HL-60/S4 treated with phorbol 12-myristate 13-acetate at 8.2 ng/mL for 4 days and 3 days (cell line): ENCODE data around the gene CLEC2A.
"Not testable (repeated sequence)": the region's sequence is repeated elsewhere in the genome, so short reads cannot be mapped to it uniquely, and the experiment has no call there.

Source experiments
- in situ Hi-C: fragments of 300-500 bp; cut with MboI; formaldehyde crosslinking; loops from 2 replicates; pipeline ENCODE4 v1.15.0; 2022; ENCODE audit warnings: low sequenced_read_pairs

Gene CLEC2A

GRCh38 chr12:9932270-9932669 is at the start of gene CLEC2A:
TSS of gene CLEC2A (minus strand) at chr12:9932370. CDS start at chr12:9932329, 41 bp downstream.
- in situ Hi-C loops, result no loop called here

GRCh38 chr12:9980126-9980525 is 48.0 kb upstream of the CLEC2A start:
- in situ Hi-C loops, result no loop called here

DNA sequence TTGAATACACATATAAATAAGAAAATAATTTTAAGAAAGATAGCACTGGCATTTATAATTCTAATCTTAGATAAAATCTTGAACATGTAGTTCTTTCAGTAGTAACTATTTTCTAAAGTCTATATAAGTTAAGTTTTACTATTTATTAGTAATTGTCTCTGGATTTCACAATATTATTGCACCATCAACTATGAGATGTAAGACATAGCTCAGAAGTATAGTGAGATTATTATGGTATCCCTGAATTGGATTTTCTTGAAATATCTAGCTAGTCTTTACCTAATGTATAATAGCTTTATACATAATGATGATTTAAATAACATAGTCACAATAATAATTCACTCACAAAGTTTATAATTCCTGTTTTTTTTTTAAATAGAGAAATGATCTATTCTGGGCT is 45.7 kb upstream of the CLEC2A start:
- in situ Hi-C loops, result no loop called here

GRCh38 chr12:9976626-9977025 is 44.5 kb upstream of the CLEC2A start:
- in situ Hi-C loops, result not testable (repeated sequence)

DNA sequence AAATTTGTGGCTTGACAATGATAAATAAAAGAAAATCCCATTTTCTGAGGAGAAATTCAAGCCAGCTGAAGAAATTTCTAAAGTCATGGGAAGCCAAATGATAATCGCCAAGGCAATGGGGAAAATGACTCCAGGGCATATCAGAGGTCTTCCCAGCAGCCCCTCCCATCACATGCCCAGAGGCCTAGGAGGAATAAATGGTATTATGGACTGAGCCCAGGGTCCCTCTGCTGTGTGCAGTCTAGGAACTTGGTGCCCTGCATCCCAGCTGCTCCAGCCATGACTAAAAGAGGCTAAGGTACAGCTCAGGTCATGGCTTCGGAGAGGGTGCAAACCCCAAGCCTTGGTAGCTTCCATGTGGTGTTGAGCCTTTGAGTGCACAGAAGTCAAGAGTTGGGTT is 43.4 kb upstream of the CLEC2A start:
- in situ Hi-C loops, result no loop called here

GRCh38 chr12:9974731-9975130 is 42.6 kb upstream of the CLEC2A start:
- in situ Hi-C loops, result not testable (repeated sequence)

GRCh38 chr12:9973949-9974348 is 41.8 kb upstream of the CLEC2A start:
- in situ Hi-C loops, result no loop called here

GRCh38 chr12:9971181-9971580 is 39.0 kb upstream of the CLEC2A start, which contains the start of gene CLEC12A:
TSS of gene CLEC12A (plus strand) at chr12:9971409. CDS start at chr12:9971597, 188 bp downstream.
- in situ Hi-C loops, result no loop called here

DNA sequence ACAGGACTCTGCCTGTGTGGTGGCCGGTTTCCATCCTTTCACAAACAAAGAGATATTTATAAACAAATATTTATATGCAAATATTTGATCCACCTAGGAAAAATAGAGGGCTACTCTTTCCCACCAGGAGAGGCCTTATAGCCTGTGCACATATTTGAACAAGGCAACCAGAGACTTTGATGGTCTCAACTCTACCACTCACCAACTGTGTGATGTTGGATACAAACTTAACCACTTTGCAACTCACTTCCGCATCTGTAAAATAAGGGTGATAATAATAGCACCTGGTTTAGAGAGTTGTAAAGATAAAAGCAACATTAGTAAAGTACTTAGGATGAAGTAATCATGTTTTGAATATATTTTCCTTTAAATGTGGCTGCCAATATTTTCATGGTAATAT is 37.5 kb upstream of the CLEC2A start:
- in situ Hi-C loops, result no loop called here

GRCh38 chr12:9961901-9962300 is 29.7 kb upstream of the CLEC2A start:
- in situ Hi-C loops, result no loop called here

GRCh38 chr12:9961106-9961505 is 28.9 kb upstream of the CLEC2A start:
- in situ Hi-C loops, result no loop called here

DNA sequence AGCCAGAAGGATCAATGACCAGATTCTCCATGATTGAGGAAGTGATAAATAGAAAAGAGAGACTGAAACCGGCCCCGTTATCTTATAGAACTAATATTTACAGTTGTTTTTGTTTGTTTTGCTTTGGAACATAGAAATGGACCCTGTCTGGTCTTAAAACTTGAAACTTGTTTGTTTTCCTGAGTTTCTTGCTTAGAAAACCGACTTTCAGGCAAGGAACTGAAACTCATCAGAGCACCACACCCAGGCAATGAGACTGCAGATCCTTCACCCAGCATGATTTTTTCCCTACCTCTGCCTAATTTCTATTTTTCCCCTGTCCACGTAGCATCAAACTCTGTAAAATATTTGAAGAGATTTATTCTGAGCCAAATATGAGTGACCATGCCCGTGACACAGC is 28.4 kb upstream of the CLEC2A start:
- in situ Hi-C loops, result no loop called here

DNA sequence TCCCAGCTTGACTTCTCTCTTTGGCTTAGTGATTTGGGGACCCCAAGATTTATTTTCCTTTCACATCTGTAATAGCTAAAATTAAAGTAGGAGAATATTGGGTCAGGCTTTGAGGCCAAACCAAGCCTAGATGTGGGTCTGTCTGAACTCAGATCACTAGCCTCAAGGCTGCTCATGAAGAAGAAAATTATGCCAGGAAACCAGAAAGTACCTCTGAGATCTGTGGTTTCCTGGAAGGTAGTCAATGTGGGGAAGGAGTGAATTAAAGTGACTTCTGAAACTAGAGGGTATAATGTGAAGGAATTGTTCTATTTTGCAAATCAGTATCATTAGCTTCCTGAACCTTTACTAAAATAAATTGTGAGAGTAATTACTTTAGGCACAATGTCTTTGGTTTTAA is 25.7 kb upstream of the CLEC2A start:
- in situ Hi-C loops, result no loop called here

- in situ Hi-C loops, result not testable (repeated sequence)
Observed at GRCh38 chr12:9952954-9953729, 21.0 kb upstream of the CLEC2A start.

- in situ Hi-C loops, result no loop called here
Observed at GRCh38 chr12:9951026-9951675, 19.0 kb upstream of the CLEC2A start.

DNA sequence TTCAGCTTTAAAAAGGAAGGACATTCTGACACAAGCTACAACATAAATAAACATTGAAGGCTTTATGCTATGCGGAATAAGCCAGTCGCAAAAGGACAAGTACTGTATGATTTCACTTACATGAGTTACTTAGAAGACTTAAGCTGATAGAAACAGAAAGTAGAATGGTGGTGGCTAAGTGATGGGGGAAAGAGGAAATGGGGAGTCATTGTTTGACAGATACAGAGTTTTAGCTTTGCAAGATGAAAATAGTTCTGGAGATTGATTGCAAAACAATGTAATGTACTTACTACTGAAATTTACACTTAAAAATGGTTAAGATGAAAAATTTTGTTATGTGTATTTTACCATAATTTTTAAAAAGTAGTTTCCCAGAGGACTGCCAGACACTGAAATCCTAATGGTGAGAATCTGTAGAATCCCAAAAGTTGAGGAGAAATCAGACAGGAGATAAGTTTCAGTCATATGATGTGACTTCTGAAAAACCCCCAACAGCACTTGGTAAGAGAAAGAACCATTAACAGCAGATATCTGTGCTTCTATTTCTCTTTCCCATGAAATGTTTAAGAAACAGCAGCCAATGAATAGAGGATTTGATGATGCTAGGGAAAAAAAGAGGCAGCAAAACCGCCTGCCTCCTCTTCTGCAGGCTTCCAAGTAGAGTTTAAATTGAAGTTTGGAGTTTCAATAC is 16.6 kb upstream of the CLEC2A start:
- in situ Hi-C loops, result no loop called here

GRCh38 chr12:9947674-9948073 is 15.5 kb upstream of the CLEC2A start:
- in situ Hi-C loops, result no loop called here

DNA sequence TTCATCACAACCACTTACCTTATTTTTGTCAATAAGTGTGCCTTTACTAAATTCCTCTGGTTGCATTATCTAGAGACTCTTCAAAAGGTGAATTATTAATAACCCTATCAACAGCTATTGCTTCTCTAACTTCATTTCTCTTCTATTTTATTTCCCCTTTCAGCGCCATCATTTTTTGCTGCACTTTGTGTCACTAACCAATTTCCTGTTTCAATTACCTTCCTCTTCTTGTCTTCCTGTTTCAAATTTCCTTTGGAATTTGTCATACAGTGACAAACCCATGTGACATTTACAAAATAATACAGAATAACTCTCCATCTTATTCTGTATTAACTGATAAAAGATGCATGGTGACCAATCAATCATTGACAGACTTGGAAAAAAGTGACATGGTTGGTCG is 12.2 kb upstream of the CLEC2A start:
- in situ Hi-C loops, result no loop called here

GRCh38 chr12:9943240-9943639 is 11.1 kb upstream of the CLEC2A start:
- in situ Hi-C loops, result no loop called here

DNA sequence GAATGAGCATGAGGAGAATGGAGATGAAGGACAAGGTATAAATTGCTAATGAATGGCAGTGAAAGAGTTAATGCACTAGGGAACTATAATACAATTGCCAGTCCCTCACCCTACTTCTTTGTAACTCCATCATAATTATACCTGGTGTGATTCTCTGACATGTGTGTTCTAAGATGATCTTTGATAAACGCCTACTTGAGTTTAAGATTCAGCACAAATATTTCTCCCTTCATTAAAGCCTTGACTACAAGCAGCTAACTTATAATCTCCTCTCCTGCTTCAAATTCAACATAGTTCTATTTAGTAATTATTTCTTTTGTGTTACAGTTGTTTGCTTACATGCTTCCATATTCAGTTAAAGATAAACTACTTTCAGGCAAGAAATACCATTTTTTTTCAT is 9.7 kb upstream of the CLEC2A start:
- in situ Hi-C loops, result no loop called here

DNA sequence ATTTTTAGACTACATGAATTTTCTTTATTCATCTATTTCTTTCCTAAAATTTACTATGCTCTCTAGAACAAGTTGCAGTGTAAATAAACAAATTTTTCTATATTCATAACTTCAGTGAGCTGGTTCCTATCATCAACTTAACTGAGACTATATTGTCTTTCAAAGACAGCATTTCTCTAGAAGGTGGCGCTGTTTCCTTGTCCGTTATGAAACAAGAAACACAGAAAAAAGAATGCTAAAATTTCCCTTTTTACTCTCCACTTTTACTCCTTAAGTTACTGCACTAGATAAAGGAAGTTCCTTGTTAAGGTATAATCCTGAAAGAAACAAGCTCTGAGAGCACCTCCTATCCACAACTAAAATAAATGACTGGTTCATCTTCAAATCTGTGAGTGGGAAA is 8.2 kb upstream of the CLEC2A start:
- in situ Hi-C loops, result no loop called here

- in situ Hi-C loops, result no loop called here
Observed at GRCh38 chr12:9936591-9936990, 4.4 kb upstream of the CLEC2A start.
